MM.1S (cell line): Measurements from ENCODE around the gene DTNB.

Experiments
- EZH2phosphoT487 ChIP-seq: fragments of 300-600 bp; sonication (generic); IDR thresholded peaks from 2 replicates; pipeline ENCODE4 v1.6.1; 2018; ENCODE audit warnings: antibody characterized with exemption, low read length
- TF ChIP-seq, protein P1 (sequence below): fragments of 300-600 bp; sonication (generic); IDR thresholded peaks from 2 replicates; pipeline ENCODE4 v1.5.1; 2016; ENCODE audit warnings: antibody characterized with exemption, low read length, mixed read lengths

DNA sequence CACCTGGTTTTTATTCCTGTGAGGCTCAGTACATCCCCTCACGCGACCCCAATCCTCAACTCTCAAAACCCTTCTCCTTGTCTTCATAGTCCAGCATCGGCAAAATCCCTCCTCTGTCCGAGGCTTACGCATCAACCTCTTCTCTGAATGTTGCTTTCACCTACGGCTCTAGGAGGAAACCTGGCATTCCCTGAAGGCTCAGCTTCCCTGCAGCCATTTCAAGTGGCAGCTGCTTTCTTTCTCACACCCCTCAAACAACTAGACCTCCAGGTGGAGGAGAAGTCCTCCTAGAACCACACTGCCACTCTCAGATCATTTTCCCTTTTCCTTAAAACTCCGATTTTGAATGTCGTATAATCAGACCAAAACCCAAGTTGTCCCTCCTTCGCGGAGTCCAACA lies 114.2 kb downstream of the DTNB start:
- TF ChIP-seq, protein P1, sequence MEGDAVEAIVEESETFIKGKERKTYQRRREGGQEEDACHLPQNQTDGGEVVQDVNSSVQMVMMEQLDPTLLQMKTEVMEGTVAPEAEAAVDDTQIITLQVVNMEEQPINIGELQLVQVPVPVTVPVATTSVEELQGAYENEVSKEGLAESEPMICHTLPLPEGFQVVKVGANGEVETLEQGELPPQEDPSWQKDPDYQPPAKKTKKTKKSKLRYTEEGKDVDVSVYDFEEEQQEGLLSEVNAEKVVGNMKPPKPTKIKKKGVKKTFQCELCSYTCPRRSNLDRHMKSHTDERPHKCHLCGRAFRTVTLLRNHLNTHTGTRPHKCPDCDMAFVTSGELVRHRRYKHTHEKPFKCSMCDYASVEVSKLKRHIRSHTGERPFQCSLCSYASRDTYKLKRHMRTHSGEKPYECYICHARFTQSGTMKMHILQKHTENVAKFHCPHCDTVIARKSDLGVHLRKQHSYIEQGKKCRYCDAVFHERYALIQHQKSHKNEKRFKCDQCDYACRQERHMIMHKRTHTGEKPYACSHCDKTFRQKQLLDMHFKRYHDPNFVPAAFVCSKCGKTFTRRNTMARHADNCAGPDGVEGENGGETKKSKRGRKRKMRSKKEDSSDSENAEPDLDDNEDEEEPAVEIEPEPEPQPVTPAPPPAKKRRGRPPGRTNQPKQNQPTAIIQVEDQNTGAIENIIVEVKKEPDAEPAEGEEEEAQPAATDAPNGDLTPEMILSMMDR: no peak
- no peak for TF ChIP-seq EZH2phosphoT487
